Uterus (tissue), 4 donors: Measurements from ENCODE around the gene BTBD9. TPM values are rescaled to one million over a fixed set of nuclear protein-coding genes. Genes with fewer than 3 reads are reported as not detected.

Experiments used
- DNase-seq, 2 donors: peaks; one replicate each; pipeline ENCODE4 v3.0.0-alpha.2; 2019 to 2020
- H3K27ac ChIP-seq, 2 donors: fragments of 200-600 bp; sonication (generic); 1 replicate in 1 of 2; 2 replicates in 1 of 2; pipeline ENCODE4 v1.5.1; 2016 to 2018
- H3K27me3 ChIP-seq, 2 donors: fragments of 200-600 bp; sonication (generic); one replicate each; pipeline ENCODE4 v1.5.1; 2018 to 2019; ENCODE audit warnings: control low read depth in 1 of 2
- H3K36me3 ChIP-seq, 2 donors: fragments of 200-600 bp; sonication (generic); one replicate each; pipeline ENCODE4 v1.5.1; 2019; ENCODE audit warnings: control low read depth in 1 of 2
- H3K4me1 ChIP-seq, 2 donors: fragments of 200-600 bp; sonication (generic); one replicate each; pipeline ENCODE4 v1.5.1; 2018 to 2019; ENCODE audit warnings: control low read depth in 1 of 2
- H3K4me3 ChIP-seq, 2 donors: fragments of 200-600 bp; sonication (generic); 1 replicate in 1 of 2; 2 replicates in 1 of 2; pipeline ENCODE4 v1.5.1; 2018 to 2019; ENCODE audit warnings: mild to moderate bottlenecking in 1 of 2
- H3K9me3 ChIP-seq, 2 donors: fragments of 200-600 bp; sonication (generic); one replicate each; pipeline ENCODE4 v1.5.1; 2019; ENCODE audit warnings: control low read depth in 1 of 2
- CTCF ChIP-seq, 4 experiments: fragments of 200-600 bp in 2 of 4; fragments of 450-650 bp in 2 of 4; sonication (generic) in 2 of 4; IDR thresholded peaks; one replicate each; pipeline ENCODE4 v1.5.1; 2016 to 2019; ENCODE audit warnings: antibody characterized with exemption in 4 of 4, mild to moderate bottlenecking in 2 of 4, moderate library complexity in 1 of 4
- POLR2A ChIP-seq, 2 donors: fragments of 450-650 bp; IDR thresholded peaks; one replicate each; pipeline ENCODE4 v1.6.1; 2016; ENCODE audit warnings: antibody characterized with exemption in 2 of 2, mild to moderate bottlenecking in 1 of 2, moderate library complexity in 1 of 2
- intact Hi-C: fragments of 100-400 bp; cut with DNase I; formaldehyde crosslinking; loops from one replicate; pipeline ENCODE4 v1.15.1; 2023; ENCODE audit warnings: low total_unique reads
- total RNA-seq, 4 donors: library from RNA; depleted of rRNA in 3 of 4; stranded (reverse); fragments of >200 nt in 3 of 4; gene quantifications; one replicate each; pipeline versions ENCODE4 v1.1.0 to v1.2.4, GENCODE V29; 2014 to 2023
- donor health status: DM: yes; HTN: yes; CAD: no.

Gene BTBD9
- total RNA-seq, 4 donors from 2014 or later, result 10.3 to 50.3 (median 34.4) TPM

DNA sequence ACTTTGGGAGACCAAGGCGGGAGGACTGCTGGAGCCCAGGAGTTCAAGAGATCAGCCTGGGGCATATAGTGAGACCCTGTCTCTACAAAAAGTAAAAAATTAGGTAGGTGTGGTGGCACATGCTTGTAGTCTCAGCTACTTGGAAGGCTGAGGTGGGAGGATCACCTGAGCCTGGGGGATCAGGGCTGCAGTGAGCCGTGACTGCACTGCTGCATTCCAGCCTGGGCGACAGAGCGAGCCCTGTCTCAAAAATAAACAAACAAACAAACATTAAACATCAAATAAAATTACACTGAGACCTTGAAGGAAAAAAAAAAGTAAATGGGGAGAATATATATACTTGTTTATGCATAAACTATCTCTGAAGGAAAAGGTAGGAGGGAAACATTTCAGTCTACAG, 432.4 kb downstream of the BTBD9 start:
- Histone ChIP-seq H3K36me3 (no peaks in the 10 kb centered on the region), H3K4me1 (no peaks in the 10 kb centered on the region), H3K4me3 (no peak overlapping the region), H3K27me3 (no peaks in the 10 kb centered on the region), H3K27ac (no peak overlapping the region), H3K9me3 (no peaks in the 10 kb centered on the region)
- no peak for DNase-seq
- TF ChIP-seq CTCF (IDR thresholded peaks at IDR 0.05) (no peak), POLR2A (IDR thresholded peaks at IDR 0.05) (no peak)
- intact Hi-C loops, result no loop called here

GRCh38 chr6:38198219-38198618, 441.5 kb downstream of the BTBD9 start:
- H3K36me3 ChIP-seq, result no peaks in the 10 kb centered on the region
- no peak for TF ChIP-seq CTCF (IDR thresholded peaks at IDR 0.05)
- no peak for TF ChIP-seq POLR2A (IDR thresholded peaks at IDR 0.05)
- no peak overlapping the region for H3K4me3 ChIP-seq
- intact Hi-C loops, result no loop called here
- no peaks in the 10 kb centered on the region for H3K4me1 ChIP-seq
- H3K27ac ChIP-seq, result no peak overlapping the region
- H3K9me3 ChIP-seq, result no peaks in the 10 kb centered on the region
- no peak for DNase-seq
- H3K27me3 ChIP-seq, result no peaks in the 10 kb centered on the region

- Histone ChIP-seq H3K4me1 (no peaks in the 10 kb centered on the region), H3K4me3 (no peak overlapping the region), H3K27me3 (no peaks in the 10 kb centered on the region), H3K9me3 (no peaks in the 10 kb centered on the region), H3K27ac (no peak overlapping the region), H3K36me3 (no peaks in the 10 kb centered on the region)
- intact Hi-C loops, result no loop called here
- DNase-seq, result no peak
- TF ChIP-seq CTCF (IDR thresholded peaks at IDR 0.05), result no peak
- no peak for TF ChIP-seq POLR2A (IDR thresholded peaks at IDR 0.05)
Observed at GRCh38 chr6:38195113-38195635, 444.6 kb downstream of the BTBD9 start.

DNA sequence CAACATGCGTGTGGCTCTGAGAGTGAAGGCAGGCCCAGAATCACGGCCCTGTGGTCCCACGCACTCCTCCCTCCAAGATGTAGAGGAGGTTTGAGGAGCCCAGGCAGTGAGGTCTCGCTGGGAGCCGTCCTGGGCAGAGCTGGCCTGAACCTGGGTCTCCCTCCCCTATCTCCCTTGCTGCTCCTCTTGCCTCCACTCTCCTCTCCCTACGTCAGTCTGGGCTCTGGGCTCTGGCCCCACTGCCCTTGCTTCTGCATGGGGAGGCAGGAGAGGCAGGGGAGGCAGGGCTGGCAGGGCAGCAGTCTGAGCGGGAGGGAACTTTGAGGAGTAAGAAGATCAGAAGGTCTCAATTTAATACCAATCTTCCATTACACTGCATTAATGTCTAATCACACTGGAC, 445.1 kb downstream of the BTBD9 start:
- H3K27ac ChIP-seq, result no peak overlapping the region

GRCh38 chr6:38194282-38194572, 445.5 kb downstream of the BTBD9 start:
- Histone ChIP-seq H3K27ac (no peak overlapping the region), H3K36me3 (no peaks in the 10 kb centered on the region), H3K27me3 (no peaks in the 10 kb centered on the region), H3K9me3 (no peaks in the 10 kb centered on the region), H3K4me1 (no peaks in the 10 kb centered on the region), H3K4me3 (no peak overlapping the region)
- no peak for TF ChIP-seq CTCF (IDR thresholded peaks at IDR 0.05)
- no peak for TF ChIP-seq POLR2A (IDR thresholded peaks at IDR 0.05)
- intact Hi-C loops, result no loop called here
- no peak for DNase-seq

More for the DNA sequence above, 445.1 kb downstream of the BTBD9 start:
- Histone ChIP-seq H3K27me3 (no peaks in the 10 kb centered on the region), H3K4me1 (no peaks in the 10 kb centered on the region), H3K4me3 (no peak overlapping the region), H3K9me3 (no peaks in the 10 kb centered on the region), H3K36me3 (no peaks in the 10 kb centered on the region)
- no peak for TF ChIP-seq CTCF (IDR thresholded peaks at IDR 0.05)
- TF ChIP-seq POLR2A (IDR thresholded peaks at IDR 0.05), result no peak
- intact Hi-C loops, result no loop called here
- no peak for DNase-seq
